NOMO-1 treated with dmso at 0.1 percent for 144 hours (cell line): ENCODE results near the gene IPO4.

ENCODE experiments used
- DNase-seq: peaks from one replicate; lab custom pipeline; 2025; ENCODE audit not compliant: unreplicated experiment; lab: John Stamatoyannopoulos, UW

The IPO4 gene

DNA sequence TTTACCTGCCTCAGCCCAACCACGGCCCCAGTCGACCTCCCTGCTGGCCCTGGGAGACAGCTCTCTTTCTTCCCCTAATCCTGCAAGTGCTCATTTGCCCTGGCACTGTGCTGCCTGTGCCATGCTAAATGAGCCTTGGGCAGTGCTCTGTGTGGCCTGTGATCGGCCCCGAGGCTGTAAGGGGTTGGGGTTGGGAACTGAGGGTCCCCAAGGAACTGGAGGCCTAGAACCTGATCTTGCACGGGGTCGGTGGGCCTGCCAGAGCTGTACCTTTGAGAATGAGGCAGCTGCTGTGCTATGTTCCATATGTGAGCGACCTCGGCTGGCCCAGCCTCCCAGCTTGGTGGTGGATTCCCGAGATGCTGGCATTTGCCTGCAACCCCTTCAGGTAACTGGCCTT lies 38.6 kb downstream of the IPO4 start:
- DNase-seq: no peak

DNA sequence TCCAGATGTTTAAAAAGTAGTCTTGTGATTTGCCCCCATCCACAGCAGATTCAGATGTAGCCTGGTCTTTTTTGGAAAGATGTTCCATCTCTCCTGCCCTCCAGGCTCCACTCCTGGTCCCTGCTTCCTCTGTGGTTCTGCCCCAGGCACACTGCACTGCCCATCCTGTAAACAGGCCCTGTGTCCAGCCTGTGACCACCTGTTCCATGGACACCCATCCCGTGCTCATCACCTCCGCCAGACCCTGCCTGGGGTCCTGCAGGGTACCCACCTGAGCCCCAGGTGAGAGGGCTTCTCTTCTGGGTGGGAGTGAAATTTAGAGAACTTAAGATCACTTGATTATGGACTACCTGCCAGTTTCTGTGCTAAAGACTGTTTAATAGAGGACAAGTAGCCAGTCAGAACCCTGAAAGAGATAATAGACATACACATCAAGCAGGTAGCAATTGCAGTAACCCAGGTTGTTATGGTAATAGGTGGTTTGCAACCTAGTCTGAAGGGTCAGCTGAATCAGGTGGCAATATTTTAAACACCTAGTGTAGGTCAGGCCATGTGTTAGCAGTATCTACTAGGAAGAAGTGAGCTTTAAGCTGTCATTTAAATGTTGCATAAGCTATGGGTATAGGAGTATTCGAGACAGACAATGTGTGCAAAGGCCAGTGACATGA lies 39.2 kb downstream of the IPO4 start:
- no peak for DNase-seq

DNA sequence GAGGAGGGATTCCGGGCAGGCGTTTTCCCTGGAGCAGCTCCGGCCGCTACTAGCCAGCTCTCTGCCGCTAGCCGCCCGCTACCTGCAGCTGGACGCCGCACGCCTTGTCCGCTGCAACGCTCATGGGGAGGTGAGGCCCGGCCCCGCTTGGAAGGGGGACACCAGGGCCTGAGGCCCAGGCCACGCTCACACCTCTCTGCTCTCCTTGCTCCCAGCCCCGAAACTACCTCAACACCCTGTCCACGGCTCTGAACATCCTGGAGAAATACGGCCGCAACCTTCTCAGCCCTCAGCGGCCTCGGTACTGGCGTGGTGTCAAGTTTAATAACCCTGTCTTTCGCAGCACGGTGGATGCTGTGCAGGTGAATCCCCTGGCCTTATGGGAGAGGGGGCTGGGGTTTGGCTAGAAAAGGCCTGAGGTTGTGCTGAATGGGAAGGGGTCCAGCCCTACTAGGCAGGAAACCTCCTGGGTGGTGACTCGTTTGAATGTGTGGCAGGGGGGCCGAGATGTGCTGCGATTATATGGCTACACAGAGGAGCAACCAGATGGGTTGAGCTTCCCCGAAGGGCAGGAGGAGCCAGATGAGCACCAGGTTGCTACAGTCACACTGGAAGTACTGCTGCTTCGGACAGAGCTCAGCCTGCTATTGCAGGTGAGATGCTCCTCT lies 40.7 kb downstream of the IPO4 start:
- DNase-seq: no peak

DNA sequence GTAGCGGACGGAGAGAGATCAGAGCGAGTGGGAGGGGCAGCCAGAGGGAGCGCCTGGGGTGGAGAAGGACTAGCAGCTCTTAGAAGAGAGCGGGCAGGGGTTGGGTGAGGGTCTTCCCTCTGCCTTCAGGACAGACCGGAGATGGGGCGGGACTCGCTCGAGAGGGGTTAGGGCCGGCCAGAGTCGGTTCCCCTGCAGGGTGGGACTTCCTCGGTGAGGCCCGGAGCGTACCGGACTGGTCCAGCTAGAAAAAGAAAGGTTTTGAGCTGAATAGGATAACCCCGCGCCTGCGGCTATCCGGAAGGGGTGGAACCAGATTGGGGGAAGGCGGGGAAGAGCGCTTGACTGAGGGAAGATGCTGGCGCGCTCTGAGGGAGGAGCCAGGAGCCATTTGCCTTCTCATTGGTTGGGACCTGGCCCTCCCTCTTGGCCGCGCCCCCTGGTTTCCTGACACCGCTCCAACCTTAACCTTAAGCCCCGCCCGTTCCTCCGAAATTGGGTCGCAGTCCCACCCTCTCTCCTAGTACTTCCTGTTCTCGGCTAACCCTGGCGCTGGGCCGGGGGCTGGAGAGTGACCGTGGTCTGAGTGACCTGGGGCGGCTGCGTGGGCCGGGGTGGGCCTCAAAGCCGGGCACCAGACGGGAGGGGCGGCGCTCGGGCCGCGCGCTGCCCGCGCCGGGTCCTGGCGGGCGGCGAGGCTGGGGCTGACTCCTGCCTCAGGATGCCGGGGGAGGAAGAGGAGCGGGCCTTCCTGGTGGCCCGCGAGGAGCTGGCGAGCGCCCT lies 41.4 kb downstream of the IPO4 start, which contains the start of gene RNF31:
TSS of gene RNF31 (plus strand) at position 521 of the 783 bp plus-strand sequence. CDS start at position 722, 201 bp downstream.
- DNase-seq: peak; percentile 98

DNA sequence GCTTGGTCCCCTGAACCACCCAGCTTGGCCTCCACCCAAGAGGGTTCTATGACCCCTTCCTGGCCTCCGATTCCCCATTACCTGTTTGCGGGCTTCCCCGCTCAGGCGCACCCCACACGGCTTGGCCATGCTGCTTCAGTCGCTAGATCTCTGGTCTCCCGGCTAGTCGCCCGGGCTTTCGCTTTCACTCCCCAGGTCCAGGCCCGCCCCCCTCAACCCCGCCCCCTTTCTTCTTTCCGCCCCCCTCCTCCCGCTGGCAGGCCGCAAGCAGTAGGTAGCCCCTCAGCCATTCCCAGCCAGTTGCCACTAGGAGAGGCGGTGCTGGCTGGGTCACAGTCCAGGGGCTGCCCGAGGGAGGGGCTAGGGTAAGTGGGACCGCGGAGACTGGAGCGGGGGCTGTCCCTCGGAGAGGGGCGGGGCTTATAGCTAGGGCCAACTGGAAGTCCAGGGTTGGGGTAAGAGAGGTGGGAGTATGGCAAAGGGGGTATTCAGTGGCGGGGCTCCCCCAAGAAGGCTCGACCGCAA lies 42.1 kb downstream of the IPO4 start, which contains the start of gene PSME2:
TSS of gene PSME2 (minus strand) at position 158 of the 525 bp plus-strand sequence. CDS start at position 129, 29 bp downstream.
- peak; percentile 96 for DNase-seq

DNA sequence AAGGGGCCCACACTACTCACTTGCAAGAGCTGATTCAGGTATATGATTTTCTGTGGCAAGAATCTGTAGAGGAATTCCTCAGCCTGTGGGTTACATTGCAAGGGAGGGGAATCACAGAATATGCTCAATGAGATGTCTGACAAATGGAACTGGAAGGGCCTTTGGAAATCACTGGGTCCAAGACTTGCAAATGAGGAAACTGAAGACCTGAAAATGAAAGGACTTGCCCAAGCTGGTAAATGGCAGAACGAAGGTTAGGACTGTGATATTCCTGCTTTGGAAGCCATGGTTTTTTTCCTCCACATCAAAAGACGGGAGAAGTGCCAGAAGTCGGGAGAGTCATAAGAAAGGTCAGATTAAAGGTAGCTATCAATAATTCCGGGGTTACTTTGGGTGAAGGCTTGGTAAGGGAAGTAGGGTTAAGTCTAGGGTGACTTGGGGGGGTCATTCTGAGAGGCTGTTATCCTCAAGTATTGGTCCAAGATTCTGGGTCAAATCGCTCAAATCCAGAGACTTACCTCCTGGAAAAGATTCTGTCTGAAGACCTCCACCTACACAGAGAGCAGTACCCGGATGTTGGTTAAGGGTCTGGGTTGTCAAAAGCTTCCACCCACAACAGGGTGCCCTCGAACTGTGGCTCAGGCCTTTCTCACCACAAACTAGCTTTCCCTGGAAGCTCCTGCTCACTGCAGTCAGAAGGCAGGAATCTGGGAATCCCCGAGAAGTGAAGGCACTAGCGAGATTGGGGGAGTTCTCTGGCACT lies 42.7 kb downstream of the IPO4 start:
- DNase-seq: peak; percentile 23

DNA sequence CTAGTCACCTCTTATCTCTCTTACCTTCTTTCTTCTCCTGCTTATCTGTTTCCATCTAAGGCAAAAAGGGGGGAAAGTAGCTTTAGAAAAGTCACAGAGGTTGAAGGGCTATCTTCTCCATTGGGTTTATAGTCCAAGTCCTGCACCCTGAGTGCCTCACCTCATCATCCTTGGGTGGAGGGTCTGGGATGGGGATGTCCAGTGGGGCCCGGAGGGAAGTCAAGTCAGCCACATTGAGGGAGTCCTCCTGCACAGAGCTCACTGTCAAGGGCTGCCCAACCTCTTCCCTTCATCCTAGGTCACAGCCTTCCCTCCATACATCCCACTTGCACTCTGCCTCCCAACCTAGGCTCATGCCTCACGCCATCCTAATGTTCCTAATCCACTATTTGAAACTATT lies 43.4 kb downstream of the IPO4 start:
- no peak for DNase-seq

DNA sequence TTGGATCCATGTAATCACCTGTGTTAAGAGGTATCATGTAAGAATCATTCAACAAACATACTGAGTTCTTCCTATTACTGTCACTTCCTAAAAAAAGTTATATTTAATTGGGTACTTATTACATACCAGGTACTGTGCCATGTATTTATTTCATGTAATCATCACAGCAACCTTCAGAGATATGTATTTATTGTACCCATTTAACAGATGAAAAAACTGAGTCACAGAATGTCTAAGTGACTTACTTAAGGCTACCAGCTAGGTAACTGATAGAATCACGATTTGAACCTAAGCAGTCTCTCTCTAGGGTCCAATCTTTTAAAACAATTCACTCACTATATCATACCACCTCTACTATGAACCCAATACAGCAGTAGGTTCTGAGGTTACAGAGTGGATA lies 44.2 kb downstream of the IPO4 start:
- no peak for DNase-seq

DNA sequence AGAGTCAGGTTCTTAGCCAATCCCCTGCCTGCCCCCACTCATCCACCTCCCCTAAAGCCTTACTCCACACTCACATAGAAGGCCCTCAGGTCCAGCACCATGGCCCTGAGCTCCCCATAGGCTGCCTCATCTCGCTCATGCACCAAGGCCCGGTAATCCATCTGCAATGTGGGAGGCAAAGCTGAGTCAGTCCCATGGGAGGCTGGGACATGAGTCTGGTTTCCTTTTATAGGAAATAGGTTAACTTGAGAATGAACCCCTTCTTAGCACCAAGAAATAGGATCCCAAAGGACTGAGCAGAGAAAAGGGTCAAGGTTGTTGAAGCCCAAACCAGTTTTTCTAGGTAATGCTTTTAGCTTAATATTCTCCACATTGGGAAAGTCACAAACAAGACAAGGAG lies 45.1 kb downstream of the IPO4 start:
- DNase-seq: no peak

DNA sequence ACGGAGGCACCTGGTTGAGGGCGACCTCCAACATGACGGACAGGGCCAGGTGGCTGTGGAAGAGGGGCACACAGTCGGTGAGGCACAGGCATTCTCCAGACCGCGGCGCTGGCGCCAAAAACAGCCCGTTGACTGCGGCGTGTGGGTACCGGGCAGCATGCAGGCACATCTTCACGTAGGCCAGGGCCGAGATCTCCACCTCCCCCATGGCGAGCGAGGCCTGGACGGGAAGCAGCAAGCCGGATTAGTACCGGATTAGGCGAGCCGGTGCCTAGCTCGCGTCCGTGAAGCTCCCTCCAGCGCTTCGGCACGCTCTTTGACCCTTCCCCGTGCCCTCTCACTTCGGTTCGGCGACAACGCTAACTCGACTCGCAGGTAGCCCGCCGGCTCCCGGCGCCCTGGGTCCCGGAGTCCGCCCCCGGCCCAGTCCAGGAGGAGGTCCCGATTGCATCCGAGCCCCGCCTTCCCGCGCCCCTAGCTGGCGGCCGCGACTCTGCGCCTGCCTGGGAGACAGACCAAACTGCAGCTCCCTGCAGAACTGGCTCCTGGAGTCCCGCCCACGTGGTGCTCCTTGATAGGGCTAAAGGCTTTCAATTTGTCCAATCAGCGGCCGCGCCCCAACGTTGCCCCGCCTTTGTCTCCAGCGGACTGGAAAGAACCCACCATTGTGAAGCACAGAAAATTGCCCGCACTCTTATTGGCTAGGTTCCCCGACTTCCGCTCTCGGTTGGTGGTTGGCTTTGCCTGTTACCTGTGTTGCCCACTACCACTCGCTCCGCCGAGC lies 47.3 kb downstream of the IPO4 start, which contains the start of gene EMC9:
TSS of gene EMC9 (minus strand) at position 495 of the 784 bp plus-strand sequence. CDS start at position 208, 287 bp downstream.
- DNase-seq: peak; percentile 98

DNA sequence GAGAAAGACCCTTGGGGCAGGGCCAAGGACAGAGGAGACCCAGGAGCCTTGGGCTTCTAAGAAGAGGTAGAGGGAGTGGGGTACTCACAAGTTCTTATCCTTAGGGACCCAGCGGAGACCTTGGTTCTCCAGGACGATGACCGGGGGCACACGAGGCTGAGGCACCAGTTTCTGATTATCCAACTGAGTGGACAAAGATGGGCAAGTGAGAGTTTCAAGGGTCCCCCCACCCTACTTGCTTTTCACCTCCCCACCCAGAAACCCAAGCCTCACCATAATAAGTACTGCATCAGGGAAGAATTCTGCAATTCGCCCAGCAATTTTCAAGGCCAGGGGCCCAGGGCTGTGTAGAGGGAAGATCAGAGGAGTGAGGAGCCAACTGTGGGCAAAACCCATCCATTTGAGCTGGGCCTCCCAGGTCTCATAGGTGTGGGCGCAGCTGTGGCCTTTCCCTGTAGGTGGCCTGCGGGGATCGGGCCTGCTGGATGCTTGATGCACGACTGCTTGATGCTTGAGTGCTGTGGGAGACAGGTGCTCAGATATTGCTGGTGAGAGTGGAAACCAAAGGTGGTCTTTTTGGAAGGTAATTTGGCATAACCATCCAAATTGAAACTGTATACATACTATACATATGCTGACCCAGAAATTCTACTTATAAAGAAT lies 49.2 kb downstream of the IPO4 start:
- no peak for DNase-seq

DNA sequence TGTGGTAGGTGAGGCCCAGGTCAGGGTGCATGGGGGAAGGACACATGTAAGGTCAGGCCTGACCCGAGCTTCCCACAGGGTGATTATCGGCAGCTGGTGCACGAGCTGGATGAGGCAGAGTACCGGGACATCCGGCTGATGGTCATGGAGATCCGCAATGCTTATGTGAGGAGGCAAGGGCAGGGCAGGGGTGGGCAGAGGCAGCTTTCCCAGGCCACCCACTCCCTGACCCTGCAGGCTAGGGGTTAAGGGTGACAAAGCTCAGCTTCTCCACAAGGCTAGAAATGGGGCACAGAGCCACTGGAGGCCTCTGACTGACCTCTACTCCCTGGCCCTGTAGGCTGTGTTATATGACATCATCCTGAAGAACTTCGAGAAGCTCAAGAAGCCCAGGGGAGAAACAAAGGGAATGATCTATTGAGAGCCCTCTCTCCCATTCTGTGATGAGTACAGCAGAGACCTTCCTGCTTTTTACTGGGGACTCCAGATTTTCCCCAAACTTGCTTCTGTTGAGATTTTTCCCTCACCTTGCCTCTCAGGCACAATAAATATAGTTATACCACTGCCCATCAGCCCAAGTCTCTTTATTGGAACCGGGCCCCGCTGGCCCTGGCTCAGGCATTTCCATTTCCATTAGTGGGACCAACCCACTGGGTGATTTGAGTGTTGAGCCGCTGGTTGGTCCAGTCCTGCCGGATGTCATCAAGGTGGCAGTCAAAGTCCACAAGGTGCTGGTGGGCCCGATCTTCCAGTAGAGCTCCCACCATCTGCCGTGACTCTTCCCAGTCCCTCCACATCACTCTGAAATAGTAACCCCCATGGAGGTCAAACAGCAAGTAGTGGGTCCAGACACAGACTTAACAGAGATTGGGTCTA lies 50.0 kb downstream of the IPO4 start:
- DNase-seq: no peak

DNA sequence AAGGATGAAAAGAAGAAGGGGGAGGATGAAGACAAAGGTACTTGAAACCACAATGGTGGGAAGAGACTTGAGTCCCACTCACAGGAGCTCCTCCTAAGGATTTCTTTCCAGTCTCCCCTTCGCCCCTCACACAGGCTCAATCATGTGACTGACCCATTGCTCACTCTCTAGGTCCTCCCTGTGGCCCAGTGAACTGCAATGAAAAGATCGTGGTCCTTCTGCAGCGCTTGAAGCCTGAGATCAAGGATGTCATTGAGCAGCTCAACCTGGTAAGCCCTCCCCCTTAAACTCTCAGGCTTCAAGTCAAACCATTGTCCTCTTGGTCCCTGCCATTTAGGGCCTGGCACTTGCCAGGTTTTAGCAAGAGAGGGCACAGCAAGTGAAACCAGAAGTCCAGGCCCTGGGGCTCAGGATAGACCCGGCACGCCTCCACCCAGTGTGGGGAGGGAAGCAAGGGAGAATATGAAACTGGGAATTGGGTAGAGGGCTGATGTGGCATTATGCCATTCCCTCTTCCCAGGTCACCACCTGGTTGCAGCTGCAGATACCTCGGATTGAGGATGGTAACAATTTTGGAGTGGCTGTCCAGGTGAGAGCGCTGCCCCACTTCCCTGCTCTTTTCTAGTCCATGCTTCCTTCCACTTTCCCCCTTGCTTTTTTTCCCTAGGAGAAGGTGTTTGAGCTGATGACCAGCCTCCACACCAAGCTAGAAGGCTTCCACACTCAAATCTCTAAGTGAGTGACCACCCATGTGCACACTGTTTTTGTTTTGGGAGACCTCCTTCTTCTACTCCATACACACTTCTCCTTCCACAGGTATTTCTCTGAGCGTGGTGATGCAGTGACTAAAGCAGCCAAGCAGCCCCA lies 50.9 kb downstream of the IPO4 start:
- DNase-seq: no peak

DNA sequence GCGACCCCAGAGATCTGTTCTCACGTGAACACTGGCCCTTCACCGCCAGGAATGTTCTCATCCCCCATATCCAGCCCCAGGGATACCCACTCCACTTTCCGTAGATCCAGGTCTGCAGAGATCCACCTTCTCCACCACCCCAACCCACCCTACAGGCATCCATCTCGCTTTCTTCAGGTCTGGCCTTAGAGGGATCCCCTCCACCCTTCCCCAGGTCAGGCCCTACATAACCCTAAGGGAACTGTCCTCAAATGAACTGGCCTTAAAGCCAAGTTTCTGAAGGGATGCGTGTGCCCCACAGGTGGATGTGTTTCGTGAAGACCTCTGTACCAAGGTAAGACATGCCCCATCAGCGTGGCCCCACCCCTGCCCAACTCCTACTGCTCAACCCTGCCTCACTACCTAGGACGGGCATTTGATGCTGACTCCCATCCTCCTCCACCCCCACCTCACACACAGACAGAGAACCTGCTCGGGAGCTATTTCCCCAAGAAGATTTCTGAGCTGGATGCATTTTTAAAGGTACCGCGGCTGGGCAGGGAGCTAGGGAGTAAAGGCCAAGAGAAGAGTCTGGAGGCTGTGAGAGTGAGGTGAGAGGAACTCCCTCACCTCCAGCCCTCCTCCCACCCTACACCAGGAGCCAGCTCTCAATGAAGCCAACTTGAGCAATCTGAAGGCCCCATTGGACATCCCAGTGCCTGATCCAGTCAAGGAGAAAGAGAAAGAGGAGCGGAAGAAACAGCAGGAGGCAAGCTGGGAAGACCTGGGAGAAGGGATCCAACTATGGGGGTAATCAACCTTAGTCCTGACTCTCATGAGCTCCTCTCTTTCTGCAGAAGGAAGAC lies 51.7 kb downstream of the IPO4 start:
- DNase-seq: no peak

DNA sequence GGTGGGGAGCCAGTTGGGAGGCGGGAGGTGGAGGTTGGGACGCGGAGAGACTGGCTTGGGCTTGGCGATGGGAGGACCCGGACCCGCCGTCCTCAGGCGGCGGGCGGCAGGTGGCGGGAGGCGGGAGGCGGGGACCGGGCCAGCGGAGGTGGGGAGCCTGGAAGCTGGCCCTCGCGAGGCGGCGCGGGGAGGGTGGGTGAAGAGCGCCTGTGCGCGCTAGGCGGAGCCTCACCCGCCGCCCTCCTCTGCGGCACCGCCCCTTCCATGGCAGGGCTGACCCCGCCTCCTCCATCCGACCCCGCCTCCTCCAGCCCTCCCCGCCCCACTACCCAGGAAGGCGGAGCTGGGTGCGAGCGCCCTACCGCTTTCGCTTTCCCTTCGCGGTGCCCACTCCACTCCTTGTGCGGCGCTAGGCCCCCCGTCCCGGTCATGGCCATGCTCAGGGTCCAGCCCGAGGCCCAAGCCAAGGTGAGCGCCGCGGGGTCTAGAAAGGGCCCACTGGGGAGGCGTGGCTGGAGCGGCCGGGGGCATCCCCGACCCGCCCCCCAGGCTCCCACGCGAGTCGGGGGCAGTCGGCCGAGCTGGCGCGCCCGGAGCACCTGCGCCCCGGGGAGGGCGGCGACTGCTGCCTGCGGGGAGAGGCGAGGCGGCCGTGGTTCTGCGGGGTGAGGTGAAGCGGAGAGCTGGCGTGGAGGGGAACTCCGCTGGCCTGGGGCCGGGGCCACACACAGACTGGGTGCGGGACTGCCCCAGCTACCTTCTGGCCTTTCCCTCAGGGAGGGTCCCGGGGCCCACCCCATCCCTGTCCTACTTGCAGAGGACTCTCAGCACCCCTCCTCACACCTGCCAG lies 52.6 kb downstream of the IPO4 start, which contains the start of gene PSME1:
TSS of gene PSME1 (plus strand) at position 361 of the 850 bp plus-strand sequence. CDS start at position 430, 69 bp downstream.
- DNase-seq: peak; percentile 85

DNA sequence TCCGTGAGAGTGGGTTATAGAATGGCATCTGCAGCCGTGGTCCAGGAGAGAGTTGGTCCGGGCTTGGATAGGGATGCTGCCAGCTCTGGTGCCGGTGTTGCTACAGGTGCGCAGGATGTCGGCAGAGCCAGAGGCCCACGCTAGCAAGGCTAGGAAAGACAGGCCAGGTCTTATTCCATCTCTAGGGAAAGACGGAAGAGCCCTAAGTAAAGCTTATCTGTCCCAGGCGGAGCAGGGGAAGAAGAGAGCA lies 53.1 kb downstream of the IPO4 start:
- DNase-seq: no peak
